ENCODE data around the gene SERPINB8. TPM values are rescaled to one million over a fixed set of nuclear protein-coding genes. Genes with fewer than 3 reads are reported as not detected.
A peak's percentile ranks its signal among the peaks of the same experiment; 100 is the strongest.

The SERPINB8 gene
- total and polyA plus RNA-seq, 10 donors: 4.6 to 23.4 (median 14.5) TPM

DNA sequence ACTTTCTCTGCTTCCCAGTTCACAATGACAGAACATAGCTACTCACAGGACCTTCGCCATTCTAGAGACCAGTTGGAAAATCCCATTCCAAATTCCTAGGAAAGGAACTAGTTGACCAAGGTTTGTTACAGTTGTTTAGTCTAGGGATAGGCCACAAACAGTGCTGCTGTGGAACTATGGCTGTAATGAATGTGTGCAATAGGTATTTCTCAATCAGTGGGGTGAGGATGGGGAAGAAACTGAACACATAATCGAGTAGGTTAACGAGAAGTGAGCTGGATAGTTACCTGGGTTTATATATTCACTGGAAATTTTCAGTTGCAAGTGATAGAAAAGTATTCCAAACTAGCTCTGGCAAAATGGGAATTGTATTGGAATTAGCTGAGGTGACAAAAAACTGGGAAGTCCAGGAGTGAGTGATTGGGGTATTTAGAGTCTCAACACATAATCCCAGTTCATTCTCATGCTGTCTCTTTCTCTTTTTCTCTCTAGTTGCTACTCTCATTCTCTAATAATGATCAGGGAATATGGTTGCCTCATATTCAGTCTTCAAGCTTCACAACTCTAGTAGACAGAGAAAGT lies 39.0 kb upstream of the SERPINB8 start:
- peaks cover 0 to 12% (median 2%) of the 10 kb centered on the region in 6 donors for H3K4me1 ChIP-seq
- TF ChIP-seq POLR2AphosphoS5 (IDR thresholded peaks at IDR 0.05) (no peak), POLR2A (IDR thresholded peaks at IDR 0.05) (no peak)
- TF ChIP-seq, protein P1, sequence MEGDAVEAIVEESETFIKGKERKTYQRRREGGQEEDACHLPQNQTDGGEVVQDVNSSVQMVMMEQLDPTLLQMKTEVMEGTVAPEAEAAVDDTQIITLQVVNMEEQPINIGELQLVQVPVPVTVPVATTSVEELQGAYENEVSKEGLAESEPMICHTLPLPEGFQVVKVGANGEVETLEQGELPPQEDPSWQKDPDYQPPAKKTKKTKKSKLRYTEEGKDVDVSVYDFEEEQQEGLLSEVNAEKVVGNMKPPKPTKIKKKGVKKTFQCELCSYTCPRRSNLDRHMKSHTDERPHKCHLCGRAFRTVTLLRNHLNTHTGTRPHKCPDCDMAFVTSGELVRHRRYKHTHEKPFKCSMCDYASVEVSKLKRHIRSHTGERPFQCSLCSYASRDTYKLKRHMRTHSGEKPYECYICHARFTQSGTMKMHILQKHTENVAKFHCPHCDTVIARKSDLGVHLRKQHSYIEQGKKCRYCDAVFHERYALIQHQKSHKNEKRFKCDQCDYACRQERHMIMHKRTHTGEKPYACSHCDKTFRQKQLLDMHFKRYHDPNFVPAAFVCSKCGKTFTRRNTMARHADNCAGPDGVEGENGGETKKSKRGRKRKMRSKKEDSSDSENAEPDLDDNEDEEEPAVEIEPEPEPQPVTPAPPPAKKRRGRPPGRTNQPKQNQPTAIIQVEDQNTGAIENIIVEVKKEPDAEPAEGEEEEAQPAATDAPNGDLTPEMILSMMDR (IDR thresholded peaks at IDR 0.05 in 8 of 11, conservative IDR thresholded peaks at IDR 0.05 in 3 of 11): no peak
- 51 to 87% (median 69%) methylated on average over 3 of the region's 3 CpGs for WGBS, 5 donors

GRCh38 chr18:63936156-63936931 lies 33.5 kb upstream of the SERPINB8 start:
- H3K4me3 ChIP-seq: peak overlapping the region; percentile 41 to 77 (median 52)
- no peak for TF ChIP-seq POLR2A (IDR thresholded peaks at IDR 0.05)
- TF ChIP-seq, protein P1 (IDR thresholded peaks at IDR 0.05 in 8 of 11, conservative IDR thresholded peaks at IDR 0.05 in 3 of 11): peak; percentile 43 to 82 (median 72)
- peak; percentile 41 to 66 (median 54) for TF ChIP-seq POLR2AphosphoS5 (IDR thresholded peaks at IDR 0.05)
- H3K27me3 ChIP-seq (replicated peaks in 1 of 7): peaks cover 0 to 30% (median 5%) of the 10 kb centered on the region in 7 donors
- H3K4me1 ChIP-seq: peaks cover 9 to 20% (median 14%) of the 10 kb centered on the region in 6 donors
- peak overlapping the region in 4 of 8 donors; percentile 49 to 81 (median 76) for H3K27ac ChIP-seq
- no peaks in the 10 kb centered on the region for H3K9me3 ChIP-seq
- H3K36me3 ChIP-seq: no peaks in the 10 kb centered on the region
- peak; percentile 96 for DNase-seq
- intact Hi-C loops (cut with DNase I; ENCODE audit: low total_unique reads): loop anchor here (5.0 kb wide), 1 partner anchor 414 kb away; no protein-coding TSS in a partner anchor
- WGBS, 5 donors: 1 to 2% (median 1%) methylated on average over 30 to 54 of the region's 54 CpGs

More for the DNA sequence above, 39.0 kb upstream of the SERPINB8 start:
- Histone ChIP-seq H3K27ac (peak overlapping the region in 5 of 8 donors; percentile 29 to 66 (median 59)), H3K36me3 (no peaks in the 10 kb centered on the region), H3K27me3 (replicated peaks in 1 of 7) (peaks cover 0 to 4% (median 0%) of the 10 kb centered on the region in 7 donors), H3K4me3 (no peak overlapping the region), H3K9me3 (no peaks in the 10 kb centered on the region)
- DNase-seq: no peak
- intact Hi-C loops (cut with DNase I; ENCODE audit: low total_unique reads): no loop called here

- Histone ChIP-seq H3K27ac (peak overlapping the region in 3 of 8 donors; percentile 72 to 81 (median 81)), H3K4me1 (peaks cover 9 to 20% (median 14%) of the 10 kb centered on the region in 6 donors), H3K36me3 (no peaks in the 10 kb centered on the region), H3K27me3 (replicated peaks in 1 of 7) (peaks cover 0 to 30% (median 5%) of the 10 kb centered on the region in 7 donors), H3K4me3 (peak overlapping the region; percentile 41 to 77 (median 52)), H3K9me3 (no peaks in the 10 kb centered on the region)
- TF ChIP-seq, protein P1 (IDR thresholded peaks at IDR 0.05 in 8 of 11, conservative IDR thresholded peaks at IDR 0.05 in 3 of 11): no peak
- TF ChIP-seq POLR2AphosphoS5 (IDR thresholded peaks at IDR 0.05) (no peak), POLR2A (IDR thresholded peaks at IDR 0.05) (no peak)
- 28 to 43% (median 33%) methylated on average over 18 to 19 of the region's 19 CpGs for WGBS, 5 donors
- DNase-seq: no peak
- intact Hi-C loops (cut with DNase I; ENCODE audit: low total_unique reads): loop anchor here (5.0 kb wide), 1 partner anchor 415 kb away; no protein-coding TSS in a partner anchor
These were observed 32.9 kb upstream of the SERPINB8 start for GRCh38 chr18:63936932-63937393.

All from spleen (tissue), 11 donors.